CD4-positive, alpha-beta T cell treated with Interleukin-4 for 1 hour (primary cell): ENCODE results near the gene MCF2L.
"Not testable (repeated sequence)": the region's sequence is repeated elsewhere in the genome, so short reads cannot be mapped to it uniquely, and the experiment has no call there.

ENCODE experiments used
- DNase-seq, 2 donors: peaks; one replicate each; pipeline ENCODE4 v3.0.0-alpha.2; 2020 to 2022

MCF2L gene

DNA sequence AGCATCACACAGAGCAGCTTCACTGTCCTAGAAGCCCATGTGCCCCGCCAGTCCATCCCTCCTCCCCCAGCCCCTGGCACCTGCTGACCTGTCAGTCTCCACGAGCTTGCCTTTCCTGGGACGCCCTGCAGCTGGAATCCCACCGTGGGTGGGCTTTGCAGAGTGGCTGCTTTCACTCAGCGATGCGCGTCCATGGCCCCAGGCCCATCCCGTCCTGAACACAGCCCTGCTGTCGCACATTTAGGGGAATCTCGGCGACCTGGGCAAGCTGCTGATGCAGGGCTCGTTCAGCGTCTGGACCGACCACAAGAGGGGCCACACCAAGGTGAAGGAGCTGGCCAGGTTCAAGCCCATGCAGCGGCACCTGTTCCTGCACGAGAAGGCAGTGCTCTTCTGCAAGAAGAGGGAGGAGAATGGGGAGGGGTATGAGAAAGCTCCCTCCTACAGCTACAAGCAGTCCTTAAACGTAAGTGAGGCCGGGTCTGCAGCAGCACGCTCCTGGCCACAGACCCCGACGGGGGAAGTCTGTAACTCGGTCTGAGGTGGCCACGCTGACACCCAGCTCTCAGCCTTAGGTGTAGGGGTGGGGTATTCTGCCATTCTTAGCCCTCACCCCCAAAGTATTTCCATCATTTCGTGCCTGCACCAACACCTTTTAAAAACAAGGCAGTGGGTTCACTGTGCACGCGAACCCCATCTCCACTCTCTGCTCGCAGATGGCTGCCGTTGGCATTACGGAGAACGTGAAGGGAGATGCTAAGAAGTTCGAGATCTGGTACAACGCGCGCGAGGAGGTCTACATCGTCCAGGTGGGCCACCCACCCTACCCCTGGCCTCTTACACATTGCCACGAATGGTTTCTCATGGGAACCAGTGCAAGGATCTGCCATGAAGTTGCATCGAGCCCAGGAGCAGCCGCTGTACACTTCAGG is 118.2 kb downstream of the MCF2L start:
- no peak for DNase-seq

DNA sequence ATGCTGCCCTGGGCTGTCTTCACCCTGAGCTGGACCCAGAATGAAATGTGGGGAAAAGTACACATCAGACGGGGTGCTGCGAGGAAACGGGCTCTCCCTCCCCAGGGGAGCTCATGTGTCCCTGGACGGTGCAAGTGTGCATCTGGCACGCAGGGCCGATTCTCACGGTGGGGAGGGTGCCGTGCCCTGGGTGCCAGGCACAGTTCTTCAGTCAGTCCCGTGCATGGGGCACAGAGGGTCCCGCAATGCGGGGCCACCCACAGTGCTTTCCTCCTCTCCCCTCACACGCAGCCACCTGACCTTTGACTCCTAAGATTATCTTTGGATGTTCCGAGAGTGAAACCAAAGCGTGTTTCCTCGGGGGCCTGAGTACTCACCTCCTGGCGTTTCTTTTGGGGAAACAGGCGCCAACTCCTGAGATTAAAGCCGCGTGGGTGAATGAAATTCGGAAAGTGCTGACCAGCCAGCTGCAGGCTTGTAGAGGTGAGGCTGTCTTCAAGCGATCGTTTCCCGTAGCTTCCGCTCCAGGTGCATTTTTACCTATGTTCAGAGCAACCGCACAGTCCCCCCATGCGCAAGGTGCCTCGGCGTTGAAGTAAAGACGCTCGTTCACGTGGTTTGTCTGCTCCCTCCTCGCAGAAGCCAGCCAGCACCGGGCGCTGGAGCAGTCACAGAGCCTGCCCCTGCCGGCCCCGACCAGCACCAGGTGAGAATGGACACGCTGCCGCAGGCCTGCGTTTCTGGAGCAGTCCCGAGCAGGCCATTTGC is 119.1 kb downstream of the MCF2L start:
- no peak for DNase-seq

DNA sequence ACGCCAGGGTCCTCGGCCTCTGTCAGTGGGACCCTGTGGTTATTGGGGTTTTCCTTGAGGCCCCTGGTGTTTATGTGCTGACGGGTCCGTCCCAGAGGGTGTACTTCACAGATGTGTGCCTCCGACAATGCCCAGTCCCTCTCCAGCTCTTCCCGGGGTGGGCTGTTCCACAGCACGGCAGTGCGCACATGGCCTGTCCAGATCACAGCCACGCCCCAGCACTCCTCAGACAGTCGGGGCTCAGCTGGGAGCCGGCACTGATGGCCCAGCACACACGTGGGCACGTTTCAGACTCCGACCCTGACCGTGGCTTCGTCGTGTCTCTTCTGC is 119.6 kb downstream of the MCF2L start:
- no peak for DNase-seq

DNA sequence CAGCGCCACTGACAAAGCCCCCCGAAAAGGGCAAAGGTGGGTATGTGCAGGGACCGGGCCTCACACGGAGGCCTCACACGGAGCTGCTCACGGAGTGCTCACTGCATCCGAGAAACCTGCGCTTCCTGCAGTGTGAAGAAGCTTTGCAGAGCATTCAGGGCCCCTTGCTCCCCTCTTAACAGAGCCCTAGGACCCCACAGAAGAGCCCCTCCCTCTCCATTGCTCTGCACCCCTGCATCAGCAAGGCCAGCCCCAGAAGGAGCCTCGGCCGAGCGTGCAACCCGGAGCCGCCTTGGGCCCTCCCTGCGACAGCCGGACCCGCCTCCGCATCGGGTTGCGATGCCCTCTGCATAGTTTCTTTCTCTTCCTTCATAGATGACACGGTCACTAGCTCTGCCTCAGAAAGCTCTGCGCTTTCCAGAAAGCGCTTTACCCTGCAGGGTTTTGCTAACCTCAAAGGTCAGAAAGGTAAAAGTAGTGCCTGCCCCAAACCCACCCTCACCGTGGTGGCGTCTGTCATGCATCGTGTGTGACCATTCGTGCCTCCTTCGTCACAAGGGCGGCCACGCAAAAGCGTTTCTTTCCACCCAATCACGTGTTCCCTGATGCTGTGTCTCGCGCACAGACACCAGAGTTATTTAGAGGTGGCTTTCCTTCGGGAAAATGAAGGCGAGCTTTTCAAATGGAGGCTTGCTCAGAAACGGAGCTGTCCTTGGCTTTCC is 120.8 kb downstream of the MCF2L start:
- DNase-seq = no peak

DNA sequence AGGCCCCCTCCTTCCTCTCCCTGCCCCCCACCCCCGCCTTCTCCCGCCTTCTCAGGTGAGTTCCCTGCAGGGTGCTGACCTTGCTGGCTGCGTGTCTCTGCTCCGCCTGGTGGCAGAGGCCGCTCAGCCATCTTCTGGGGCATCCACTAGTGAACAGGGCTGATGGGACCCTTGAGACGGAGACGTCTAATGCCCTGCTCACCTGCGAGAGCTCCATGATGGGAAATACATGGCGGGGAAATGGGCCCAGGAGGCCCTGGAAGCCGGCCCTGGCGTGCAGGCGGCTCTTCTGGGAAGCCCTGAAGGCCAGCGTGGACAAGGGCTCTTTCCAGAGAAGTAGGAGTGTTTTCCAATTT is 121.4 kb downstream of the MCF2L start:
- DNase-seq = no peak

DNA sequence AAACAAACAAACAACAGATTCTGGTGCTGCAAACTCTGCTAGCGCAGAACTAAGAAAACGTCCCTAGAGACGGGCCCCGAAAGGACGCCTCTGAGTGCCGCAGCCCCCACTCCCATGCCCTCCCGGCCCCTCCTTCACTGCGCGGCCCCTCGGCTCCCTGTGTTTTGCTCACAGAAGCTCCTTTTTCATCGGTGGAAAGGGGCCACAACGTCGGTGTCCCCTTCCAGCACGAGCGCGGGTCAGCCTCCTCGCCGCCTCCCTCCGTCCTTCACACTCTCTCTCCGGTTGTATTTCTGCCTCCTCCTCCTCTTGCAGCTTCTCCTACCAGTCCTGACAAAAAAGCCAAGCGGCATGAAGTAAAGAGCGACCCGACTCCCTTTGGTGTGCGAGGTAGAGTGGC is 121.8 kb downstream of the MCF2L start:
- no peak for DNase-seq

DNA sequence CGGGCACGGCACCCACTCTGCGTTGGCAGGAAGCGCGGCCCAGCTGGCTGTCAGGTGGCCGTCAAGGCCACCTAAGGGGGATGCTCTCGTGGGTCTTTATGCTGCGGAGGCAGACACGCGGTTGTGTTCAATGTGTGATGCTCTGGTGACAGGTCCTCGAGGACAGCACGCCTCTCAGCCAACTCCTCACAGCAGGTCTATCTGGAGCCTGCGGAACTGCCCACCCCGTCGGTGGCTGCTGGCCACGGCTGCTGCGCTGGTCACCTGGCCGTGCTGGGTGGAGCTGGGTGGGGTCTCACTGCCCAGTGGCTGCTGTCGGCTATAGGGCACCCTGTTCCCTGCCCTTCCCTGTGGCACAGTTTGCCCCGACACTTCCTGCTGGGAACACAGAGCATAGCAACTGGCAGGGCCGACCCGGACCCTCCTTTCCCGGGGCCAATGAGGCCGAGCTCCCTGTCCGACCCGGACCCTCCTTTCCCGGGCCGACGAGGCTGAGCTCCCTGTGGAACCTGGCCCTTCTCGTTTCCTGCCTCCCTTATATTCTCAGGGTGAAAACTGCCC is 122.3 kb downstream of the MCF2L start:
- no peak for DNase-seq

DNA sequence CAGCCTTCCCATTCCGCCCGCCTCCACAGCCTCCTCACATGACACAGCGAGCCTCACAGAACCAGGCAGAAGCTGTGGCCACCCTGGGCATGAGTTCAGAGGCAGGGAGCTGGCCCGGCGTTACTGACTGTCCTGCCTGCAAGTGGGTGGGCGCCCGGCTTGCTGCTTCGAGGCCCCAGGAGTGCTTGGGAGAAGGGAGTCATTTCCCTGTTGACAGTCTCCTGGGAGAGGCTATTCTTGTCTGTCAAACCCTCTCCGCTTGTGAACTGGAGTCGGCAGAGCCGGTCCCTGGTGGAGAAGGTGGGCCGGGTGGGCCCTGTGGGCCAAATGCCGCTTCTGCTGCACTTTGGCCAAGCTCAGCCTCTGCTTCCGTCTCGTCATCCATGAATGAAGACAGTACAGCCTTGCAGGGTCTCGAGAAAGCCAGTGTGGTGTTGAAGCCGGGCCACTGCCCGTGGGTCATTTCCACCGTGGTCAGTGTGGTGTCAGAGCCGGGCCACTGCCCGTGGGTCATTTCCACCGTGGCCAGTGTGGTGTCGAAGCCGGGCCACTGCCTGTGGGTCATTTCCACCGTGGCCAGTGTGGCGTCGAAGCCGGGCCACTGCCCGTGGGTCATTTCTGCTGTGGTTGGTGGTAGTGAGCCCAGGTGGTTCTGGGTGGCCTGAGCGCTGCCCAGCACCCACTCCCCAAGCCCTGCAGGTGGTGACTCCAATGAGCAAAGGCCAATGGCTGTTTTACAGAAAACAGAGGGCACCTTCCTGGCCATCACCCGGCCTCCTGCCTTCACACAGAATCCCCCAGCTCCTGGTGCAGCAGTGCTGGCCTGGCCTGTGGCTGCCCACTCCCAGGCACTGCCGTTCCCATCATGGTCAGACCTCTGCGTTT is 123.1 kb downstream of the MCF2L start:
- no peak for DNase-seq

DNA sequence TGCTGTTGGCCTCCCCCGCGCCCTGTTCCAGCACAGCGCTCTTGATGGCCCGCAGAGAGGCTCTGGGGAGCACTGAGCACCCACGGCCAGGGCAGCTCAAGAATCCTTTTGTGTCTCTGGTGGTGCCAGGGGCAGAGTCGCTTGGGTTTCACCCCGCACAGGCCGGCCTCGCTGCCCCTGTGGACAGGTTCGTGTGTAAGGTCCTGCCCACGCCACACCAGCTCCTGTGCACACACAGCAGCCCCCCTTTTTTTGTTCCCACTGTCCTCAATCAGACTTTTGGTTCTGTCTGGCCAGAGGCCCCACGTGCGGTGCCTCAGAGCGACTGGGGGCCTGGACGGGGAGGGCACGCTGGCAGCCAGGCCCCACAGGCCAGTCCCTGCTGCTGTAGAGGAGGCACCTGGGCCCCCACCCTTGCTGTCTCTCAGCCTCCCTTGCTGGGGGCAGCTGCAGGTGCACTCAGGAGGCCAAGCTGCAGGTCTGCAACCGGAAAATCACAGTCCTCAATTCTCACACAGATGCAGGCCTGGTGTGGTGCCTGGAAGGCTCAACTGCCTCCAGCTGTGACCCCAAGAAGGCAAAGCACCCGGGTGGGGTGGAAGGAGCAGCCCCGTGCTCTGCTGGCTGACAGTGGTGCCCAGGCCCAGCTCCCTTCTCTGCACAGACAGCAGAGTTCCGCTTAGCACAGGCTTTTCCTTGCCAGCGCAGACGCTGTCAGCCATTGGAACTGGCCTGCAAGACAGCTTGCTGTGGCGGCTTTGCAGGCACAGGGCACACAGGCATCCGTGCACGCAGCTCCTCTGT is 124.0 kb downstream of the MCF2L start:
- no peak for DNase-seq

DNA sequence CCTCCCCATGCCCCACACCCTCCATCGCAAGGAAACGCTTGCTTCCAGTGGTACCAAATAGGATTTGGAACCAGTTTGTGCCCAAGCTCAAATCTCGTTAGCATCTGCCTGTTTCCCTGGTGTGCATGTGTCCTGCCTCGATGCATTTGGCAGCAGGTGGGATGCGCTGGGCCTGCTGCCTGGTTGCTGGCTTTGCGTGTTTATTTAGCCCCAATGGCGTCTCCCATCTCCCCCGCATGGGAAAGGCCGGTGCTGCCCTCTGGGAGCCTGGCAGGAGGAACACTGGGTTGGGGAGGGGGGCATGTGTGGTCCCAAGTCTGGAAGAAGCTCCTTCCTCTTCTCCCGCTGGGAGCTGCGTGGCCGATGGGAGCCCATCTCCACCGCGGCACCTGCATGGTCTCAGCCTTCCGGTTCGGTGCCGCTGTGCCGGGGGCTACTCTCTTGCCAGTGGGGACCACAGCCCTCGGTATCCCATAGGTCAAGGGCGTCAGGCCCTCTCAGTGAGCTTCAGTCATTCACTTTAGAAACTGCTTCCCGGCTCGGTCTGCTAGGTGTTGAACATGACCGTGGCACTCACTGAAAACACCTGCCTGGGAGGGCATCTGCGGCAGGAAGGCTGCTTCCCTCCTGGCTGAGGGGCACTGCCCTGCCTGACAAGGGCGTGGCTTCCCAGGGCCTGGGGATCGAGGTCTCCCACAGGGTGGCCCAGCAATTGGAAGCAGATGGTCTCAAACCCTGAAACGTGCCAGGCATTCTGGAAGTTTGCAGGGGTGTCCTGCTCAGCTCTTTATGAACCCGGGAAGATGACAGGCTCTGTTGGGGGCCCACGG is 124.8 kb downstream of the MCF2L start:
- no peak for DNase-seq

DNA sequence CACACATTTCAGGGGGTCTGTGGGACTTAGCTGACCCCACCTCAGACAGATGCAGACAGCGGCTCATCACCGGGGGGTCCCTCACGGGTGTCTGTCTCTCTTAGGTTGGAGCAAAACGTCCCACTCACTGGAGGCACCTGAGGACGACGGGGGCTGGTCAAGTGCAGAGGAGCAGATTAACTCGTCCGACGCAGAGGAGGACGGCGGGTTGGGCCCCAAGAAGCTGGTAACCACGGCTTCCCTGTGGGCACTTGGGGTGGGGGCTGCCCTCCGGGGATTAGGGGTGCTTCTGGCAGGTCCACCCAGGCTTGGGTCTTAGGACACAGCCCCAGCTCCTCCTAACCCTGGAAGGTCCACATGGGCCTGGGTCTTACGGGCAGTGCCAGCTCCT is 125.4 kb downstream of the MCF2L start:
- no peak for DNase-seq

DNA sequence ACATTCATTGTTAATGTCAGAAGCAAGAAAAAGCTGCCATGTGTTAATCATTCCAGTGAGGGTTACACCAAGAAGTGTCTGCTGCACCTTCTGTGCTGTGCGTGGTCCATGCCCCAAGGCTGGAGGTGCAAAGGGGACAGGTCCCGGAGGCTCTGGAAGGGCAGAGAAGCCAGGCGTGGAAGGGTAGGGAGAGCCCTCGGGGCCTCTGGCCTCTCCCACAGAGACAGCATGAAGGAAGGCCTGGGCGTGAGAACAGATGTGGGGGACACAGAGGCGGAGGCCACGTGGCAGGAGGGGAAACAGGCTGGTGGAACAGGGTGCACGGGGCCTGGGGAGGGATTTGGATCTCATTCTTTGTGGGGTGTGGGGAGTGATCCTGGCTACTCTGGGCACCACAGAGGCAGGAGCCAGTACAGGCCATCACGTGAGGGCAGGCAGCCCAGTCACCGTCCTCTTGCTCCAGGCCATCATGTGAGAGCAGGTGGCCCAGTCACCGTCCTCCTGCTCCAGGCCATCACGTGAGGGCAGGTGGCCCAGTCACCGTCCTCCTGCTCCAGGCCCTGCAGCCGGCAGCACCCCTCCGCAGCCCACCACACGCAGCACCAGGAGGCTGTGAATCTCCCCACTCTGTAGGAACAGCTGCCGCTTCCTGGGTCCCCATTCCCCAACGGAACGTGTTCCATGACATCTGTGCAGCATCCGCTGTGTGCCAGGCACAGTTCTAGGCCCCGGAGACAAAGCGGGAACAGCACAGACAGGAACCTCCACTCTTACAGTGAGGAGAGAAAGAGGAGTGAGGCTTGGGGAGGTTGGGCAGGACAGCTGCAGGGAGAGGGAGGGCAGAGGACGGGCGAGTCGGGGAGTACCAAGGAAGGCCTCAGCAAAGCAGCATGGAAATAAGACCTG is 126.4 kb downstream of the MCF2L start:
- no peak for DNase-seq

DNA sequence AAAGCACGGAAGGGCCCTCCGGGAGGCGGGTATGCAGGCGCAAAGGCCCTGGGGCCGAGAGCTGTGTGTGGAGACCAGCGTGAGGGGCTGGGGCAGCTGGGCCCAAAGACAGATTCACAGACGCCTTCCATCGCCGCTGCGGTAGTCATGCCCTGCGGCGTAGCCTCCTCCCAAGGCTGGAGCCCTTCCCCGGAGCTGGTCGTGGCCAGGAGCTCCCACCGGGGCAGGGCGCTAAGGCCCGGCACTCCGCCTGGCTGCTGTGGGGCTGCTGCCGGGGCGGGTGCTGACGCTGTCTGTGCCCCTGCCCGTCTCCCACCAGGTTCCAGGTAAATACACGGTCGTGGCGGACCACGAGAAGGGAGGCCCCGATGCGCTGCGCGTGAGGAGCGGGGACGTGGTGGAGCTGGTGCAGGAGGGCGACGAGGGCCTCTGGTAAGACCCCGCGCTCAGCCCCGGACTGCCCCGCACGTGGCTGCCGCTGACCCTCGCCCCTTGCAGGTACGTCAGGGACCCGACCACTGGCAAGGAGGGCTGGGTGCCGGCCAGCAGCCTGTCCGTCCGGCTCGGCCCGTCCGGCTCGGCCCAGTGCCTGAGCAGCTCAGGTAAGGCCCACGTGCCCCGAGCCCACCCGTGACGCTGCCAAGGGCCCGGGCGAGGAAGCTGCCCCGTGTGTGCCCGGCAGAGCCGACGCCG is 127.2 kb downstream of the MCF2L start:
- DNase-seq = no peak

DNA sequence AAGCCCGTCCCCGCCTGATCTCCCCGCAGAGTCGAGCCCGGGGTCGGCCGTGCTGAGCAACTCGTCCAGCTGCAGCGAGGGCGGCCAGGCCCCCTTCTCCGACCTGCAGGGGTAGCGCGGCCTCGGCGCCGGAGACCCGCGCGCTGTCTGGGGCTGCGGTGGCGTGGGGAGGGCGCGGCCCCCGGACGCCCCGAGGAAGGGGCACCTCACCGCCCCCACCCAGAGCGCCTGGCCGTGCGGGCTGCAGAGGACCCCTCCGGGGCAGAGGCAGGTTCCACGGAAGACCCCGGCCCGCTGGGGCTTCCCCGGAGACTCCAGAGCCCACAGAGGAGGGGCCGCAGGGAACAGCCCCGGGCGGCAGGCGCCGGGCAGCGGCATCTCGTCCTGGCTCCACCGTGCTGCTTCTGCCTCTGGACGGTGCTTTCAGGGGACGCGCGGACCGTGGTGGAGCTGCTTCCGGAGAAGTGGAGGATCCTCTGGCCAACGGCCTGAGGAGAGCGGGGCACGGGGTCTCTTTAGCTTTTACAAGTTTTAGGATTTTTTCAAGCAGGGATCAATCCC is 127.8 kb downstream of the MCF2L start:
- DNase-seq = no peak

DNA sequence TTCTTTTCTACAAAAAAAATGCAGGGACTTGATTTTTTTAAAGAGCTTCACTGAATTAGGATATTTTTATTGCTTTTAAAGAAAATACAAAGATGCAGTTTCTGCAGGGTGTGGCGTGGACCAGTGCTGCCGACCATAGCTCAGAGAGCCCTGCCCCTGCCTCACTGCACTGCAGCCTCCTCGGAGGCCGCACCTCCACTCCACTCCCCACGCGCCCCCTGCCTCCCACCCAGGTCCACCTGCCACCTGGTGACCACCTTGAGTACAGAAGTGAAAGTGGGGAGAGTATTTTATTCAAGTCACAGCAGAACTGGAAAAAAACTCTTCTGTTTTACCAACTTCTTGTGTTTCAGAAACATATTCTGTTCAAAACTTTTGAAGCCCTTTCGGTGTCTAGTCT is 128.6 kb downstream of the MCF2L start:
- DNase-seq = no peak

DNA sequence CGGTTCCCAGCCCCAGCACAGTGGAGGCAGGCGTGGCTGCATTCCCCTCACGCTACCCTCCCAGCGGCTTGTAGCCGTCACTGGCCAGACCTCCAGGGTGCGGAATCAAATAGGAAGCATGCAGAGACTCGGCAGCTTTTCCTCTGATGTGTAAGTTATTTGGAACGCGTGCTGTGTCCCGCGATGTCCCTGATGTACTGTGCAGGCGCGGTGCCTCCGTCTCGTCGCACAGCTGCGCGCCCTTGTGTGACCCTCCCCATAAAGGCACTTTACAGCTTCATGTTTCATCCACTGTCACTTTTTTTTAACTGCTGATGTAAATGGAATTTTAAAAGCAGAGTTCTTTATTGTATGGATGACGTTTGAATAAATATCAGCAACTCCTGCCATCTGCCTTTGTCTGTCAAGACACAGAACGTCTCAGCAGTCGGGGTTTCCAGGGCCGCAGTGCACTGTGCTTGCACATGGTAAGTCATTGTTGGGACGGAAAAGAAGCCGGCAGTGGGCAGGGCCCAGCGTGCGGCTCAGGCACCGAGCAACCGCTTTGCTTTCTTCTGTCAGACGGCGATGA is 129.2 kb downstream of the MCF2L start:
- no peak for DNase-seq

DNA sequence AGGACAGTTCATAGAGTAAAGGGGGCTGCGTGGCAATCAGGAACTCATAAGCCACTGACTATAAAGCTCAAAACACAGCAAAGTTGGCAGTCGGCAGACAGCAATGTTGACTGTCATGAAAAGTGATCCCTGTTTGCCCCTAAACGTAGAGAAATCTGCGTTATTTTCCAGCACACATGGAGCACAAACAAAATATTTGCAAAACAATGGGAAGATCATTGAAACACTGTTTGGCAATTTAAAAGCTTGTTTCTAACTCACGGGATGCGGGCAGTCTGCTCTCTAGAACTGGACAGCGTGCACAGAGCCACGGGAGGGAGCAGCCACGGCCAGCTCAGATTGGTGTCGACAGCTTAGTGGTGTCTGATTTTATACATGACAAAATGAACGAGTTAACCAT is 130.1 kb downstream of the MCF2L start:
- DNase-seq = no peak

DNA sequence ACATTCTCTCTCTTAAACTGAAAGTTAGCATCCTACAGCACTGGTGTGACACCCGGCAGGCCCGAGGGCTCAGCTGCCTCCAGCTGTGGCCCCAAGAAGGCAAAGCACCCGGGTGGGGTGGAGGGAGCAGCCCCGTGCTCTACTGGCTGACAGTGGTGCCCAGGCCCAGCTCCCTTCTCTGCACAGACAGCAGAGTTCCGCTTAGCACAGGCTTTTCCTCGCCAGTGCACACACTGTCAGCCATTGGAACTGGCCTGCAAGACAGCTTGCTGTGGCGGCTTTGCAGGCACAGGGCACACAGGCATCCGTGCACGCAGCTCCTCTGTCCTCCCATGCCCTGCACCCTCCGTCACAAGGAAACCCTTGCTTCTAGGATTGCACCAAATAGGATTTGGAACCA is 133.3 kb downstream of the MCF2L start:
- not testable (repeated sequence) for DNase-seq
